ENCODE measurements around the gene MYO3B.

GRCh38 chr2:170369228-170369627, 191.3 kb downstream of the MYO3B start:
- TF ChIP-seq, protein P1, sequence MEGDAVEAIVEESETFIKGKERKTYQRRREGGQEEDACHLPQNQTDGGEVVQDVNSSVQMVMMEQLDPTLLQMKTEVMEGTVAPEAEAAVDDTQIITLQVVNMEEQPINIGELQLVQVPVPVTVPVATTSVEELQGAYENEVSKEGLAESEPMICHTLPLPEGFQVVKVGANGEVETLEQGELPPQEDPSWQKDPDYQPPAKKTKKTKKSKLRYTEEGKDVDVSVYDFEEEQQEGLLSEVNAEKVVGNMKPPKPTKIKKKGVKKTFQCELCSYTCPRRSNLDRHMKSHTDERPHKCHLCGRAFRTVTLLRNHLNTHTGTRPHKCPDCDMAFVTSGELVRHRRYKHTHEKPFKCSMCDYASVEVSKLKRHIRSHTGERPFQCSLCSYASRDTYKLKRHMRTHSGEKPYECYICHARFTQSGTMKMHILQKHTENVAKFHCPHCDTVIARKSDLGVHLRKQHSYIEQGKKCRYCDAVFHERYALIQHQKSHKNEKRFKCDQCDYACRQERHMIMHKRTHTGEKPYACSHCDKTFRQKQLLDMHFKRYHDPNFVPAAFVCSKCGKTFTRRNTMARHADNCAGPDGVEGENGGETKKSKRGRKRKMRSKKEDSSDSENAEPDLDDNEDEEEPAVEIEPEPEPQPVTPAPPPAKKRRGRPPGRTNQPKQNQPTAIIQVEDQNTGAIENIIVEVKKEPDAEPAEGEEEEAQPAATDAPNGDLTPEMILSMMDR (IDR thresholded peaks at IDR 0.05; ENCODE audit: insufficient read depth, low read length, poor library complexity, severe bottlenecking), result no peak
- no peak for TF ChIP-seq EZH2phosphoT487 (conservative IDR thresholded peaks at IDR 0.05; ENCODE audit: low read length)

All from SU-DHL-6 (cell line).